ENCODE measurements around the gene GRM5.
"Not testable (repeated sequence)": the region's sequence is repeated elsewhere in the genome, so short reads cannot be mapped to it uniquely, and the experiment has no call there.

Gene GRM5

DNA sequence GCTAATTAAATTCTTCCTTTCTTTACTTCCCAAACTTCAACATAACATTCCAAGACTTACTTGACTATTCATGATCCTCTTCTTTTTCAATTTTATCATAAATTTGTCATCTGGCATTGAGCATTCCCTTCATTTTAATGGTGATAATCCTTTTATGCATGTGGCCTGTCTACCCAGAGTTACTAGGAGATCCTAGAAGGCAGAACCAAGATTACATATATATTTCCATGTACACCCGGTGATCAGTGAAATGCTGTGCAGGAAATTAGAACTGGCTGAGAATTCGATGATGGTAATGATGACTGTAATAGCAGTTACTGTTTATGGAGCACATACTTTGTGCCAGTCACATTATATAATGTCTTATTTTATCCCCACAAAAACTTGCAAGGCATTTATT lies 104.2 kb downstream of the GRM5 start:
- not testable (repeated sequence) for DNase-seq

DNA sequence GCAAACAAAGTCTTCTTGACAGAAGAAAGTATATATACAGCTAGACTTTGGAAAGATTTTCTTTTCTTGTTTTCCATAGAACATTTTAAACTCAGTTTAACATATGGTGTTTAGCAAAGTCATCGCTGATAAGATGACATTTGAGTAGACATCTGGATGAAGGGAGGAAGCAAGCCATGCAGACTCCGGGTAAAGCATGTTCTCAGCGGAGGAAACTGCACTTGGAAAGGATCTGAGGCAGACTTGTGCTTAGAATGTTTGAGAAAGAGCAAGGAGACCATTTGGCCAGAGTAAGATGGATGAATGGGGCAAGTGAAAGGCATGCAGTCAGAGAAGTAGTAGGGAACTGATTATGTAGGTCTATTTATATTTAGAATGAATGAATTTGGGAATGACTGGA lies 105.9 kb downstream of the GRM5 start:
- not testable (repeated sequence) for DNase-seq

DNA sequence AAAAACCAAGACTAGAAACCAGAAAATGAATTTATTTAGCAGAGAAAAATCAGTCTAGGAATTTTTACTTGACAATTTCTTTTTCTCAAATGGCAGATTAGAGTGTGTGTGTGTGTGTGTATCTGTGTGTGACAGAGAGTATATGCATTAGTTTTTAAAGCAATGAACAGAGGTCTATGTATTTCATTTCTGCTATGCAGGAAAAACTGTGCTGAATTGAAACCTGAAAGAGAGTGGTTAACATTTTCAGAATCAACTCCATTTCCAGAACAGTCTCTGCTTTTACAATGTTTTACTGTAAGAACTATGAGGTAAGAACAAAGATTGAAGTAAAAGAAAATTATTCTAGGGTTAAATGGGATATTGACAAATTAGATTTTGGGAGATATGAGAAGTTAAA lies 114.8 kb downstream of the GRM5 start:
- no peak for DNase-seq

DNA sequence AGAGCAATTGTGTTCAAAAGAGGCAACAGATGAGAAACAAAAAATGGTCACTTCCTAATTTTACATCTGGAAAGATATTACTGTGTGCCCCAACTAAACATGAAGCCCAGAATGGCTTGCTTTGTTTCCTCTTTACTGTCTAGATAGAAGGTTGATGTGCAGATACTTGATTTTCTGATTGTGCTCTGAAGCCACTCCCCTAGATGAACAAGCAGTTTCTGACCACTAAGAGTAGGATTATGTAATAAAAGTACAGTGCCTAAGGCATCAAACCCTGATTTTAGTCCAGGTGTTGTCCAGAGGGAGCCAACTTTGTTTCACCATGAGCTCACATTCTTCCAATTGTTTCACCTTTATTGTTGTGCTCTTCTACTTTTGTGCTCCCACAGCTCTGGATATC lies 116.9 kb downstream of the GRM5 start:
- DNase-seq: not testable (repeated sequence)

DNA sequence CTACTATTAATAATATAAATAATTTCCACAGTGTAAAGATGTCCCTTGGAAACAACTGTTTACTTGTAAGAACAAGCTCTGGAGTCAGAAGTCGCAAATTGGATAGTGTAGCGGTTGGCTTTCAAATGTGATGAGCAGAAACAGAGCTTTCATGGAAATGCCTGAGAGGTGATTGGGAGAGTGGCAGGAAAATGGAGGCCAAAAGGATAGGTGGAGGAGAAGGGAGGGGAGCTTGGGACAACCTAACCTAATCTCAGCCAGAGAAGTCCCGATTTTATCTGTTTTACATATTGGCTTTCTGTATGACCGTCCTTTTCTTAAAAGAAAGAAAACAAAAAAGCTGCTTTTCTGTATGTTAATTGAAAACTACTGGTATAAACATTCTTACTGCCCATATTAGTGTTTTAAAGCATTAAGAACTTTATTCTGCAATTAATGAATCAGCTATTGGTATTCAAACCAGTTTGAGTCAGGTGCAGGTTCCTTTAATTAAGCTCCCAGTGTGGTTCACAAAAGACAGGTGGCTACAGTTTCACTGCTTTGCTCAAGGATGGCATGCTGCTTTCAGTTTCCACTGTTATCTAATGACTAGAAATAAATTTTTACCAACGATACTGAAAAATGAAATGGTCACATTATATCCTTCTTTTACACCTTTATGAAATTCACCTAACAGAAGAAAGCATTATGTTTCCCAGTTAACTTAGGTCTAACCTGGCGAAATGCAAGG lies 117.8 kb downstream of the GRM5 start:
- DNase-seq: not testable (repeated sequence)

DNA sequence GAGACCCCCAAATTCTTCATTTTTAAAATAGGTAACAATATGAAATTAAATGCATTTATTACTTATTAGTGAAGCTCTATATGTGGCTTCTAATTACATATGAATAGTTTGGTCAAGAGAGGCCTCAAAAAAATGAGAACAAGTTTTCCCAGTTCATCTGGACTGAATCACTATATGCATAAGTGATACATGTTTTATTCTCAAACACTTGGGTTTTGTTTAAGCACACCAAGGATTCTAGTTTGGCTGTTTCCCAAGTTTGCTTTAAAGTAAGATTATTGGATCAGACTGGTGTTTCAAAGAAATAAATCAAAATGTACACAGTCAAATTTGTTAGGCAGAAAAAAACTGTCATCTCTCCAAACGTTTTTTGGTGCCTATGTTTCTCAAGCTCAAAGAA lies 136.1 kb downstream of the GRM5 start:
- not testable (repeated sequence) for DNase-seq

DNA sequence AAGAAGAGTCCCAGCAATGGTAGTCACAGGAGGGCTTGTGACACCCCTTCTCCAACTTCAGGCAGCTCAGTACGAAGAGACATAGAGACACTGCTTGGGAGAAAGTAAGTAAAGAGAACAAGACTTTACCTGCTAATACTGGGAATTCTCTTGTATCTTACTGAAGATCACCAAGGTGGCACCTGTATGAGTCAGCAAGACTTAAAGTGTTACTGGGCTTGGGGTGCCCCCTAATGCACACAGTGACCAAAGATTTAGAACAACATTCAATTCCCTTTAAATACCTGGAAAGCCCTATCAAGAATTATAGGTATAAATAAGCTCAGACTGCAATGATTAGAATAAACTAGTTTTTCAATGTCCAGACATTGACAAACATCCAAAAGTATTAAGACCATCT lies 148.7 kb downstream of the GRM5 start:
- DNase-seq: not testable (repeated sequence)

DNA sequence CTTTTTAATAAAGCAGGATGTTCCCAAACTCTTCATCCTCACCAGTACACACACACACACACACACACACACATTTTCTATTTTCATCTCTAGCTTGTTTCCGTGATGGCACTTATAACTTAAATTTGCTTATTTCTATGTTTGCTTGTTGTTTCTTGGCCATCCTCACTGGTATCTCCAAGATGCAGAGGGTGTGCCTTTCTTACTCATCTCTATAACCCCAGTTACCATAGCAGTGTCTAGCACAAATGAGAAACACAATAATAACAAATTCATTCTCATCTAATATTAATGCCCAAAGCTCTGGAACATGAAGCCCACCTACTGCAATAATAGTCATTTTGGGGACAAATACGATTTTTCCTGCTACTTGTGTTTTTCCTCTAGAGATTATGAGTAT lies 156.3 kb downstream of the GRM5 start:
- no peak for DNase-seq

DNA sequence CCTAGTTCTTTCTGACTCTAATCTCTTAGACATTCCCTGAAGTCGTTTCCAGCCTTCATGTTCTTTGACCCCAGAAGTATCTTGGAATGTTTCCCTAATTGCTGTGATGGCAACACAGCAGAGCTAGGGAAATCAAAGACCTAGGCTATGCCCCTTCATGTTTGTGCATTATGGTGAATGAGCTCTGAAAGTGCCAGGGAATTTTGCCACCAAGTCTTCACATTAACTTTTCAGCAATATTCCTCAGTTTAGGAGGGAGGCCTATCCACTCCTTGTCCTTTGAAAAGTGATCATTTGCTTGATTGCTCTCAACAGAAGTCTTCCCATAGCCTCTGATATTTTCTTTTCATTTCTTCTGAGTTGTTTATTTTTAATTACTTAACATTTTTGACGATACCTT lies 164.3 kb downstream of the GRM5 start:
- not testable (repeated sequence) for DNase-seq

DNA sequence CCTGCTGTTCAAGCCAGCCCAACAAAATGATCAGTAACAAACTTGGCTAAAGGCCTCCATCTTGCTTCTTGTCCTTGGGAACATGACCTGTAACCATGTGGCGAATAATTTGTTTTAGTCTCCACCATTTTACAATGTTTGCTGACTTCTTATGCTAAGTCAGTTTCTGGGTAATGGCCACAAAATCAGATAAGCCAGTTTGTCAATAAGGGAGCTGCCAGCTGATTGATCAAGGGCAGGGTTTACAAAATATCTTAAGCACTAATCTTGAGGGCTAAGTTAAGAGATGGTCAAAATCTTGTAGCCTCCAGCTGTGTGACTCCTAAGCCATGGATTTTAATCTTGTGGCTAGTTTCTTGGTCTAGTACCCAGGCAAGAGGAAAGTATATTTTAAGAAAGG lies 176.9 kb downstream of the GRM5 start:
- not testable (repeated sequence) for DNase-seq

DNA sequence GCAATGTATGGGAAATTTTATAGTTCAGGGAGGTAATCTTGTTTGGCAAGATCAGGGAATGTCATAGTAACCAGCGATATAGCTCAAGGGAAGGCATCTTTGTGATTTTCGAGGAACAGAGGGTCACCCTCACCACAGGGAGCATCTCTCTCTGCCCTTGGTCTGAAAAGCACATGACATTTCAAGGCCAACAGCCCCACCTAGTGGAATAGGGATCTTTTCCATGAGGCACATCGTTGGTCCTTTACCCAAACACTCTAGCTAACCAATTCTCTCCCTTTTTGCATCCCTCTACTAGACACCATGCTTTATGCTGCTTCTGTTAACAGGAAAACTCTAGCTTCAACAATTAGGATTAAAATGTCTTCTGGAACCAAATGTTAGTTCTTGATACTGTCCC lies 179.0 kb downstream of the GRM5 start:
- DNase-seq: peak; percentile 40

DNA sequence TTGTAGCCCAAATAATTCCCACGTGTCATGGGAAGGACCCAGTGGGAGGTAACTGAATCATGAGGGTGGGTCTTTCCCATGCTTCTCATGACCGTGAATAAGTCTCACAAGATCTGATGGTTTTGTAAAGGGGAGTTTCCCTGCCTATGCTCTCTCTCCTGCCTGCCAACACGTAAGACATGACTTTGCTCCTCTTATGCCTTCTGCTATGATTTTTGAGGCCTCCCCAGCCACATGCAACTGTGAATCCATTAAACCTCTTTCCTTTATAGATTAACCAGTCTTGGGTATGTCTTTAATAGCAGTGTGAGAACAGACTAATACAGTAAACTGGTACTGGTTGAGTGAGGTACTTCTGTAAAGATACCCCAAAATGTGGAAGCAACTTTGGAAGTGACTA lies 183.0 kb downstream of the GRM5 start:
- DNase-seq: not testable (repeated sequence)

DNA sequence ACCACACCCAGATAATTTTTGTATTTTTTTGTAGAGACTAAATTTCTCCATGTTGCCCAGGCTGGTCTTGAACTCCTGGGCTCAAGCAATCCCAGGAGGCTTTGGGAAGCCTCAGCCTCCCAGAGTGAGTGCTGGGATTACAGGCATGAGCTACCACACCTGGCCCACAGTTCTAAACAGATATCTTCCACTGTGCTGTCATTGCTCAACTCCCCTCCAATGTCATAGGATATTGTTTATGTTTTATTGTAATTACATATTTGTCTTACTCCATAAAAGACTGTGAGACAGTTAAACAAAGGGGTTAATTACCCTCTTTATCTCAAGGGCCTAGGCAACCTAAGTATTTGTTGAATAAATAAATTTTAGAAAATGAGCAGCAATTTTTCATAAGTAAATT lies 204.2 kb downstream of the GRM5 start:
- DNase-seq: no peak

DNA sequence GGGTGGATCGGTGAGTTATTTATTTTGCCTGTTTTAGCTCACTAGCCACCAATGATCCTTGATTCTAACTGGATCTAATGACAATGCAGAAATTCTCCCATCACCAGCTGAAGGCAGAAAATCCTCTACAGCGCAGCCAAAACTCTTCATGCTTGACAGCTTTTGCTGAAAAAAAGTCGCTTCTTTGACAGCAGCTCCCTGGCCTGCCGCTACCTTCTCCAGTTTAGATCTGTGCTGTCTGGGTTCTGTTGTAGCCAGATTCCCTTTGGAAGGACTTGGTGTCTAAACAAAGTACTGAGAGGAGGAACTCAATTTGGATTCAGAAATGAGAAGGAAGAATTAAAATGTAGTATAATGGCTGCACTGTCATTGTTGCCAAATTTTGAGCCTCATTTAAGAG lies 205.4 kb downstream of the GRM5 start:
- not testable (repeated sequence) for DNase-seq

DNA sequence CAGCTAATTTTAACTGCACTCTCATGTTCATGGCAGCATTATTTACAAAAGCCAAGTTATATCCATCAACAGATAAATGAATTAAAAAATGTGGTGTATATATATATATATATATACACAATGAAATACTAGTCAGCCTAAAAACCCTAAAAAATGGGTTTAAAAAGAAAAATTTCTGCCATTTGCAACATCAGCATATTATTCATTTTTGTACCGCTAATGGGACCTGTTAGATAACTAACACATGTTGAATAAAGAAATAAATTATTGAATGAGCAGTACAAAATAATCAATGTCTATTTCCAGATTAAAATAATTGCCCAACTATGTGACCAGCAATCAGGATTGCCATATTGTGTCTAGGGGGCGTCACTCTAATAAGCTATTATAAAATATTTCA lies 211.8 kb downstream of the GRM5 start:
- DNase-seq: not testable (repeated sequence)

DNA sequence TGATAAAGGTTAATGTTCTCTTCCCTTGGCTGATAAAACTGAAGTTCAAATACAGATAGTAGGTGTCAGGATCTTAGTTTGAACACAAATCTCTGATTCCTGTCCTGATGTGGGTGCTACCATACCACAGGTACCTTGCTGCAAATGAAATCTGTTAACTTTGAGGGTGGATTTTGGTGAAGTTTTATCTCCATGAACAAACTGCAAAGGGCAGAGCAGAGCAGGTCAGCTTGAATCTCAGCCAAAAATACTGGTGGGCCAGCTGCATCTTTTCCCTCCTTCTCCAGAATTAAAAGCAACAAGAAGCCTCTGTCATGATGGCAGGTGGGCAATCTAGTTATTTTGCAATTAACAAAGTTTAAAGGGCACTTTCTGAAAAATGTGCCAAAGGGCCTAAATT lies 214.2 kb downstream of the GRM5 start:
- not testable (repeated sequence) for DNase-seq

DNA sequence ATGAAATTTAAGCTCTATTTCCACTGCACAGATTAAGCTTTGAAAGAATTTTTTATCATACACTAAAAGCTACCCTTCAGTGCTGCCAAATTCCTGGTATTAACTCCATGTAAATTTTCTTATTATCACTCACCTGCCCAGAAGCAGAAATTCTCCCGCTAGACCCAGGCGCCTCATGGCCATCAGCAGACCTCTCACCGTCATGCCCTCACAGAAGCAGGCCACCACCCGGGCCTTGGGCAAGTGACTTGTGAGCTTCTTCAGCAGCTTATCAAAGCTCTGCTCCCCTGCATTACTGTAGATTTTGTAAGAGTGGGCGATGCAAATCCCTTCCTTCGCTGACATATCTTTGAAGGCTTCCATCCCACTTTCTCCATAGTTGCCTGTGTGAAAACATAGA lies 216.0 kb downstream of the GRM5 start:
- not testable (repeated sequence) for DNase-seq

DNA sequence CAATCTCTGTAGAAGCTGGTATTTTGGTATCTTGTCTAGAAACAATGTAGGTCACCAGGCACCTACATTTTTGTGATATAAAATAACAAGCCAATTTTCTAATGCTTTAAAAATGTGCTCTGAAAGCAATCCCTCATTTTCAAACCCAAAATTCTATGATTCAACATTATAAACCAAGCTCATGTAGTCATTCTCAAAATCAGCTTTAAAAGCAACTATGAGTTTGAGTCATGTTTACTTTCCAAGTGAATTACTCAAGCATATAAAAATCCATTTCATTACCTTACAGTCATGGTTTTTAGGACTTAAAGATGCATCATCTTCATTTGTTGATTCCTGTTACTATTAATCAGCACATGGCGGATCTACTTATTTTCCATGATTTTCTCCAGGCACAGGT lies 216.4 kb downstream of the GRM5 start:
- DNase-seq: no peak

DNA sequence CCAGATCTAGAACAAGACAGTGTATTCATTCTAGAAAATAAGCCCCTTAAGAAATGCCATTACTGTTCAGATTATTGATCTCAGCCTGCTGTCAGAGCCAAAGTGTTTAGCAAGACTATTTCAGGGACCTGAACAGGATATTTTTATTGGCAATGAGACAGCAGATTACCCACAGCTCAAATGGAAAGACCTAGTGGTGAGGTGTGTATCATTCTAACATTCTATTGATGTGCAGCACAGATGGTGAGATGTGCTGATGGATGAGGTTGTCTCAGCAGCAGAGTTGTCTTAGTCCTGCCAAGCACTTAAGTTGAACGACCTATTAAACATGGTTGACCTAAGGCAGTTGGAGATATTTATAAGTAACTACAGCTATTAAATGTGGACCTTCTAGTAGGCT lies 219.5 kb downstream of the GRM5 start:
- DNase-seq: not testable (repeated sequence)

DNA sequence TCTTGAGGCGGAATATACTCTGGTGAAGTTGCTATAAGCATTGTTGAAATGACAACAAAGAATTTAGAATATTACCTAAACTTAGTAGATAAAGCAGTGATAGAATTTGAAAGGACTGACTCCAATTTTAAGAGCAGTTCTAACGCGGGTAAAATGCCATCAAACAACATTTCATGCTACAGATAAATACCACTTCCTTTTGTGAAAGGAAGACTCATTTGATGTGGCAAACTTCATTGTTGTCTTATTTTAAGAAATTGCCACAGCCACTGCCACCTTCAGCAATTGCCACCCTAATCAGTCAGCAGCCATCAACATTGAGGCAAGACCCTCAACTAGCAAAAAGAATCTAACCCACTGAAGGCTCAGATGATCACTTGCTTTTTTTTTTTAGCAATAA lies 220.8 kb downstream of the GRM5 start:
- peak; percentile 7 for DNase-seq

DNA sequence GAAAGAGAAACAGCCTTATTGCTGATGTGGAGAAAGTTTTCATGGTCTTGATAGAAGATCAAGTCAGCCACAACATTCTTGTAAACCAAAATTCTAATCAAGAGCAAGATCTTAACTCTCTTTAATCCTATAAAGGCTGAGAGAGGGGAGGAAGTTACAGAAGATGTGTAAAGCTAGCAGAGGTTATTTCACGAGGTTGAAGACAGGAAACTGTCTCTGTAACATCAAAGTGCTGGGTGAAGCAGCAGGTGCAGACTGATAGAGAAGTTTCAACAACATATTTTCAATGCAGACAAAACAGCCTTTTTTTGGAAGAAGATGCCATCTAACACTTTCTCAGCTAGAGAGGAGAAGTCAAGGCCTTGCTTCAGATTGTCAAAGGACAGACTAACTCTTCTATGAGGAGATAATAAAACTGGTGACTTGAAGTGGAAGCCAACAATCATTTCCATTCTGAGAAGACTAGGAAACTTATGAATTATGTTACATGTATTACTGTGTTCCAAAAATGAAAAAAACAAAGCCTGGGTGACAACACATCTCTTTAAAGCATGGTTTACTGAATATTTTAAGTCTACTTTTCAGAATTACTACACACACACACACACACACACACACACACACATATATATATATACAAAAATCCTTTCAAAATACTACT lies 221.9 kb downstream of the GRM5 start:
- peak; percentile 10 for DNase-seq

DNA sequence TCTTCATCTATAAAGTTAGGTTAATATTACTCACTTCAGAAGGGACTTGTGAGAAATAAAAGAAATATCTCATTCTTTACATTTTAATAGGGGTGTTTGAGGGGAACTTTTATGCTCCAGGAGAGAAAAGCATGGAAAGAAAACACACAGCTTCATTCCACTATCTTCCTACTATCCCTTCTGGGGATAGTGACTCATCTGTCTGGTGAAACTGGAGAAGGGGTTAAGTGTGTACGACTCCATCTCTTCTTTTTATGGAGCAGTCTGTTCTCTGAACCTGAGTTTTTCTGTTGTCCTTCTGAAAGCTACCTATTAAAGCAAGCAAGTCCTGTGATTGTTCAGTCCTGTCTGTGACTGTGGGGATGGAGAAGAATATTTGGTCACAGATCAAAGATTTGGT lies 227.6 kb downstream of the GRM5 start:
- DNase-seq: not testable (repeated sequence)

DNA sequence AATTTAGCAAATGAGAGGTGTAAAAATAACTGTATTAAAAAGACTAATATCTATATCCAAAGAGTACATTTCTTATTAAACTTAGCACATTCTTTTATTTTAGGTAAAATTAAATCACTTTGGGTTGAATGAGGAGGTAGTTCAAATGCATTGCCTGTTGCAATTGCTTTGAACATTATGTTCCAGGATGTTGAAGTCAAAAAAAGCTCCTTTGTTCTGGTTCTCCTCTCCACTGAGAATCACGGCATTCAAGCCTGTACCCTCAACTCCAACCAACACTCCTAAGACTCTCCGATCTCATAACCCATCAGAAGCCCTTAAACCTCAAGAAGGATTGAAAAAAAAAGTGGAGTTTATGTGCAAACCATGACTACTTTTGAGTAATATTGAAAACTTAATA lies 230.1 kb downstream of the GRM5 start:
- DNase-seq: not testable (repeated sequence)

DNA sequence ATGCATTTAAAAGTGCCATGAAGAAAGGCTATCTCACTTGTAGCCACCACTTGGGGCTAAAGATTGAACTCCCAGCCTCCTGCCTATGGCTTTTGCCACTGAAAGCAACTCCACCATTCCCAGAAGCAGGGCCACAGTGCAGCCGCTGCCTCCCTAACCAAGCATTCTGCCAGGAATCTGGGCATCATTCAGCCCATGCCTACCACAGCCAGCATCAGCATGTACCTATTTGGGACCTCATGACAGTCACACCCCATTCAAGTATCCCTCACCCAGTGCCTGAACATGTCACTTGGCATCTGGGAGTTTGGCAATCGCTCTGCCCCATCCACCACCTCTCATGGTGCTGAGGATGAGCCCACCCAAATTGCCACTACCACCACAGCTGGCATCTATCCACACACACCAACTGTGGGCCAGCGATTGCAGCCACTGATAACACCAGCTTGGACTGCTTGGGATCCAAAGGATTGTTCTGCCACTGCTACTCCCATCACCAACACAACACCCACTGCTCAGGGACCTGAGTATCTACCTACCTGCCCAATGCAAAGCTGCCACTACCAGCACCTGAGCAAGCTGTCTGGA lies 234.4 kb downstream of the GRM5 start:
- DNase-seq: no peak
